ENCODE measurements around the gene AGO4. TPM values are rescaled to one million over a fixed set of nuclear protein-coding genes. Genes with fewer than 3 reads are reported as not detected.

The AGO4 gene
- total RNA-seq, 4 donors from 2014 or later: 18.1 to 23.6 (median 18.7) TPM

DNA sequence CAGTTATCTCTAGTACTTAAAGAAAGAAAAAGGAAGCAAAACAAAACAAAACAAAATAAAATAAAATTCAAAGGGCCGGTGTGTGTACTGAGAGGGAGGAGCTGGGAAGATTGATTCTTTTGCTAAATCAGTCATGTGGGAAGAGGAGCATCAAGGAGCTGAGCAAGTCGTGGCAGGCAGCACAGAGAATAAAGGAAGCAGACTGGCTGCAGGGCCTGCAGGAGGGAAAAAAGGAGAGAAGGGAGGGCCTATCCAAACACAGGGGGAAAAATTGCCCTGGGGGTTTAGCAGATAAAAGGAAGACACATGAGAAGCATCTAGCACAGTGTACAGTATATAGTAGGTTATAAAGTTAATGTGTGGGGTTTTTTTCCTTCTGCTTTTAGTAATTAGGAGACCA lies 27.6 kb downstream of the AGO4 start:
- no peak for TF ChIP-seq CTCF (IDR thresholded peaks at IDR 0.05; ENCODE audit: low read depth)

DNA sequence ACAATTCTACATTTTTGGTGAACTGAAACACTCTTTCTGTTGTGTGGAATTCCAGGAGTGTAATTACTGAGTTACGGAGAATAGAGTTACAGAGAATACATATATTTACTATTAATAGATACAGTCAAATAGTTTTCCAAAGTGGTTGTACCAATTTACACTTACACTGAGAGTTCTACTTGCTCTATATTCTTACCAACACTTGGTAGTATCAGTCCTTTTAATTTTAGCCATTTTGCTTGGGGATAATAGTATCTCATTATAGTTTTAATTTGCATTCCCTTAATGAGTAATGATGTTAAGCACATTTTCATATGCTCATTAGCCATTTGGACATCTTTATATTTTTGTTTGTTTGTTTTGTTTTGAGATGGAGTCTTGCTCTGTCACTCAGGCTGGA lies 28.9 kb downstream of the AGO4 start:
- TF ChIP-seq CTCF (IDR thresholded peaks at IDR 0.05; ENCODE audit: low read depth): no peak

DNA sequence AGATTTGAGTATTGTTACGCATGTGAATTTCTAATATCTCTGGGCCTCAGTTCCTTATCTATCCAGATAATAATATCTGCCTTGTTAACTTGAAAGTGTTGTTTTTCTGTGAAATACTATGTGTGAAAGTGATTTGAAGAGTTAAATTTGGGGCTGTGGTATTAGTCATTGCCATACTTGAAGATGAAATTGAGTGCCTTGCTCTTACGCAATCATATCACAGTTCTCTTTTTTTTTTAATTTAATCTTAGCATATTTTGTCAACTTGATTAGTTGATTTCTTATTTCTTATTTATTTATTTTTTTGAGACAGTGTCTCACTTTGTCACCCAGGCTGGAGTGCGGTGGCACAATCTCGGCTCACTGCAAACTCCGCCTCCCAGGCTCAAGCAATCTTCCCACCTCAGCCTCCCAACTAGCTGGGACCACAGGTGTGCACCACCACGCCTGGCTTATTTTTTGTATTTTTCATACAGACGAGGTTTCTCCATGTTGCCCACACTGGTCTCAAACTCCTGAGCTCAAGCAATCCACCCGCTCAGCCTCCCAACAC lies 31.0 kb downstream of the AGO4 start:
- no peak for TF ChIP-seq CTCF (IDR thresholded peaks at IDR 0.05; ENCODE audit: low read depth)

GRCh38 chr1:35844826-35845225 lies 37.0 kb downstream of the AGO4 start:
- TF ChIP-seq CTCF (IDR thresholded peaks at IDR 0.05; ENCODE audit: low read depth): no peak

GRCh38 chr1:35845766-35846165 lies 38.0 kb downstream of the AGO4 start:
- TF ChIP-seq CTCF (IDR thresholded peaks at IDR 0.05; ENCODE audit: low read depth): no peak

- TF ChIP-seq CTCF (IDR thresholded peaks at IDR 0.05; ENCODE audit: low read depth): no peak
Observed at GRCh38 chr1:35847935-35848565, 40.2 kb downstream of the AGO4 start.

DNA sequence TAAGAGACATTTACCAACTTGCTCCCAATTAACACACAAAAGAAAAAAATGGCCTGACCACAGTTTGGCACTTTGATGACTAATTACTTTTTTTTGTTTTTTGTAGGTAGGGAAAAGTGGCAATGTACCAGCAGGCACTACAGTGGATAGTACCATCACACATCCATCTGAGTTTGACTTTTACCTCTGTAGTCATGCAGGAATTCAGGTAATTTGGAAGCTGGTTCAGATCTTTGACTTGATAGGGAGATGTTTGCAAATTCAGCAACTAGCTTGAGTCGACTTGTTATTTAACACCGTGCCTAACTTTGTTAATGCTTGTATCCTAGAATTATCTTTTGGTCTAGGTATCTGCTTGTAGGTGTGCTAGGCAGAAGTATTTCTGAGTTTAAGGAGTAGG lies 42.2 kb downstream of the AGO4 start:
- TF ChIP-seq CTCF (IDR thresholded peaks at IDR 0.05; ENCODE audit: low read depth): no peak

Measured in subcutaneous adipose tissue (tissue), 4 donors.